CD4-positive, alpha-beta T cell treated with Interleukin-4 for 1 hour (primary cell): ENCODE measurements around the gene SUMF1.

Experiments used
- DNase-seq, 2 donors: peaks; one replicate each; pipeline ENCODE4 v3.0.0-alpha.2; 2020 to 2022

Gene SUMF1

GRCh38 chr3:4411236-4411635 lies 55.8 kb downstream of the SUMF1 start:
- no peak for DNase-seq

- no peak for DNase-seq
Measured at GRCh38 chr3:4410606-4411005, 56.5 kb downstream of the SUMF1 start.

GRCh38 chr3:4409971-4410573 lies 57.0 kb downstream of the SUMF1 start:
- no peak for DNase-seq

- DNase-seq, result no peak
Measured at GRCh38 chr3:4409415-4409814, 57.7 kb downstream of the SUMF1 start.

- DNase-seq, result no peak
Measured at GRCh38 chr3:4408958-4409357, 58.1 kb downstream of the SUMF1 start.

- DNase-seq, result no peak
Measured at GRCh38 chr3:4407941-4408340, 59.1 kb downstream of the SUMF1 start.

GRCh38 chr3:4406746-4407568 lies 60.1 kb downstream of the SUMF1 start:
- no peak for DNase-seq

GRCh38 chr3:4404881-4405280 lies 62.2 kb downstream of the SUMF1 start:
- DNase-seq, result no peak

GRCh38 chr3:4401441-4401840 lies 65.6 kb downstream of the SUMF1 start:
- no peak for DNase-seq

GRCh38 chr3:4399476-4399875 lies 67.6 kb downstream of the SUMF1 start:
- no peak for DNase-seq

GRCh38 chr3:4398941-4399245 lies 68.2 kb downstream of the SUMF1 start:
- no peak for DNase-seq

- no peak for DNase-seq
Measured at GRCh38 chr3:4398120-4398940, 68.7 kb downstream of the SUMF1 start.

- no peak for DNase-seq
Measured at GRCh38 chr3:4397466-4397865, 69.6 kb downstream of the SUMF1 start.

GRCh38 chr3:4396542-4396941 lies 70.5 kb downstream of the SUMF1 start:
- no peak for DNase-seq

GRCh38 chr3:4396006-4396405 lies 71.1 kb downstream of the SUMF1 start:
- DNase-seq, result no peak

GRCh38 chr3:4395448-4395847 lies 71.6 kb downstream of the SUMF1 start:
- DNase-seq, result no peak

GRCh38 chr3:4394567-4394966 lies 72.5 kb downstream of the SUMF1 start:
- no peak for DNase-seq

GRCh38 chr3:4394048-4394447 lies 73.0 kb downstream of the SUMF1 start:
- DNase-seq, result peak; percentile 36 to 39

- DNase-seq, result no peak
Measured at GRCh38 chr3:4392992-4393391, 74.1 kb downstream of the SUMF1 start.

- DNase-seq, result no peak
Measured at GRCh38 chr3:4387210-4388204, 79.6 kb downstream of the SUMF1 start.

GRCh38 chr3:4385201-4385600 lies 81.9 kb downstream of the SUMF1 start:
- DNase-seq, result no peak

- no peak for DNase-seq
Measured at GRCh38 chr3:4380013-4380412, 87.1 kb downstream of the SUMF1 start.

- DNase-seq, result no peak
Measured at GRCh38 chr3:4376499-4376898, 90.6 kb downstream of the SUMF1 start.
